Ovary (tissue), 9 donors: ENCODE measurements around the gene IAH1. TPM values are rescaled to one million over a fixed set of nuclear protein-coding genes. Genes with fewer than 3 reads are reported as not detected.

Experiments
- DNase-seq, 5 donors: peaks; one replicate each; pipeline ENCODE4 v3.0.0-alpha.2; 2019 to 2020
- H3K27ac ChIP-seq, 2 donors: fragments of 200-600 bp; one replicate each; pipeline versions ENCODE4 v1.5.1 to v1.8.0; 2019 to 2022
- H3K27me3 ChIP-seq: fragments of 200-600 bp; one replicate; pipeline ENCODE4 v1.8.0; 2022
- H3K36me3 ChIP-seq: fragments of 200-600 bp; sonication (generic); one replicate; pipeline ENCODE4 v1.5.1; 2019
- H3K4me1 ChIP-seq: one replicate; pipeline ENCODE4 v1.8.1; 2013; ENCODE audit warnings: mild to moderate bottlenecking, moderate library complexity; ENCODE audit not compliant: insufficient read depth
- H3K4me3 ChIP-seq: fragments of 200-600 bp; sonication (generic); one replicate; pipeline ENCODE4 v1.5.1; 2017
- H3K9me3 ChIP-seq, 2 donors: fragments of 200-600 bp in 1 of 2; sonication (generic) in 1 of 2; one replicate each; pipeline versions ENCODE4 v1.5.1 to v1.8.1; 2013 to 2019; ENCODE audit warnings: mild to moderate bottlenecking in 1 of 2, moderate library complexity in 1 of 2
- CTCF ChIP-seq, 3 donors: fragments of 450-650 bp in 2 of 3; fragments of 200-600 bp in 1 of 3; IDR thresholded peaks; one replicate each; pipeline versions ENCODE4 v1.5.1 to v1.8.0; 2016 to 2022; ENCODE audit warnings: antibody characterized with exemption in 3 of 3, mild to moderate bottlenecking in 1 of 3
- EP300 ChIP-seq: sonication (generic); formaldehyde crosslinking; IDR thresholded peaks from one replicate; pipeline ENCODE4 v1.6.1; 2017; ENCODE audit warnings: antibody characterized with exemption
- POLR2A ChIP-seq: fragments of 450-650 bp; IDR thresholded peaks from one replicate; pipeline ENCODE4 v1.6.1; 2017; ENCODE audit warnings: antibody characterized with exemption, mild to moderate bottlenecking, moderate library complexity
- WGBS, 3 donors: extraction: QIAGEN DNeasy Blood & Tissue Kit in 1 of 3; methylation state at CpG; one replicate each; pipeline versions ENCODE4 v1.1.5 to v1.1.7; 2013 to 2017; 5-methylcytosine and 5-hydroxymethylcytosine counted together
- intact Hi-C, 4 donors: fragments of 100-400 bp; cut with DNase I; formaldehyde crosslinking; loops; one replicate each; pipeline versions ENCODE4 v1.11.0 to v1.15.1; 2022 to 2023
- polyA plus RNA-seq, 2 donors: library from polyadenylated mRNA; stranded (reverse); fragments of 200-250 nt in 1 of 2; fragments of 350-450 nt in 1 of 2; fragmentation: Illumina TruSeq in 1 of 2; extraction: RNeasy Lipid Tissue Mini Kit (QIAGEN cat#74804) in 1 of 2; gene quantifications; one replicate each; pipeline ENCODE4 v1.2.3, GENCODE V29; 2013 to 2014
- total RNA-seq, 7 donors: library from RNA; depleted of rRNA in 2 of 7; stranded (reverse); fragments of >200 nt in 2 of 7; fragmentation: NEBNext Ultra II Directional in 3 of 7; extraction: Animal tissue kit (Norgen Biotek cat#: 25700) in 3 of 7; gene quantifications; one replicate each; pipeline versions ENCODE4 v1.1.0 to v1.2.4, GENCODE V29; 2016 to 2023
- donor health status: DM: no; HTN: no; CAD: no; lungs with moderate emphysema.
- donor health status: DM: no; HTN: no; CAD: no.
- donor health status: Bipolar disorder and iron deficiency.
- donor health status: DM: yes; HTN: yes; CAD: no.
- donor health status: DM: no; HTN: no; CAD: no.
- donor health status: DM: yes; HTN: yes; CAD: no.

The IAH1 gene
- total and polyA plus RNA-seq, 9 donors: 36.8 to 61.8 (median 54.0) TPM

GRCh38 chr2:9478526-9478925, 4.2 kb downstream of the IAH1 start:
- no peak for TF ChIP-seq CTCF (IDR thresholded peaks at IDR 0.05)
- DNase-seq: no peak
- H3K4me3 ChIP-seq: no peak overlapping the region
- no peaks in the 10 kb centered on the region for H3K27me3 ChIP-seq
- intact Hi-C loops: loop anchor here in 1 of 4 donors (10.0 kb wide), 1 partner anchor 54 kb away; the partner anchor contains the start of genes CPSF3 and ITGB1BP1
- no peak overlapping the region for H3K27ac ChIP-seq
- H3K4me1 ChIP-seq: peaks cover 4% of the 10 kb centered on the region
- H3K36me3 ChIP-seq: no peaks in the 10 kb centered on the region
- WGBS, 3 donors: 62 to 76% (median 71%) methylated on average over 3 of the region's 3 CpGs
- H3K9me3 ChIP-seq: no peaks in the 10 kb centered on the region

GRCh38 chr2:9480157-9480556, 5.8 kb downstream of the IAH1 start:
- Histone ChIP-seq H3K27ac (no peak overlapping the region), H3K36me3 (no peaks in the 10 kb centered on the region), H3K9me3 (no peaks in the 10 kb centered on the region), H3K4me3 (no peak overlapping the region), H3K4me1 (peaks cover 4% of the 10 kb centered on the region), H3K27me3 (no peaks in the 10 kb centered on the region)
- WGBS, 3 donors: 78 to 89% (median 83%) methylated on average over 4 of the region's 4 CpGs
- intact Hi-C loops: no loop called here
- DNase-seq: no peak
- TF ChIP-seq POLR2A (no peak), EP300 (no peak), CTCF (IDR thresholded peaks at IDR 0.05) (no peak)

GRCh38 chr2:9483107-9483506, 8.8 kb downstream of the IAH1 start:
- Histone ChIP-seq H3K9me3 (no peaks in the 10 kb centered on the region), H3K27ac (no peak overlapping the region), H3K36me3 (no peaks in the 10 kb centered on the region), H3K27me3 (no peaks in the 10 kb centered on the region), H3K4me1 (no peaks in the 10 kb centered on the region), H3K4me3 (no peak overlapping the region)
- TF ChIP-seq POLR2A (no peak), CTCF (IDR thresholded peaks at IDR 0.05) (no peak), EP300 (no peak)
- intact Hi-C loops: no loop called here
- DNase-seq: no peak

- 77 to 87% (median 78%) methylated on average over 5 of the region's 5 CpGs for WGBS, 3 donors
- no peaks in the 10 kb centered on the region for H3K27me3 ChIP-seq
- DNase-seq: no peak
- H3K4me3 ChIP-seq: no peak overlapping the region
- no peaks in the 10 kb centered on the region for H3K36me3 ChIP-seq
- no peak overlapping the region for H3K27ac ChIP-seq
- intact Hi-C loops: no loop called here
- peaks cover 2% of the 10 kb centered on the region for H3K4me1 ChIP-seq
- TF ChIP-seq CTCF (IDR thresholded peaks at IDR 0.05) (no peak), EP300 (no peak), POLR2A (no peak)
- H3K9me3 ChIP-seq: no peaks in the 10 kb centered on the region
Observed at GRCh38 chr2:9484533-9484932, 10.2 kb downstream of the IAH1 start.
